Measurements from ENCODE around the gene PDZD2.
A peak's percentile ranks its signal among the peaks of the same experiment; 100 is the strongest.
"Not testable (repeated sequence)": the region's sequence is repeated elsewhere in the genome, so short reads cannot be mapped to it uniquely, and the experiment has no call there.

The PDZD2 gene

GRCh38 chr5:32072054-32072453 is 433.1 kb downstream of the PDZD2 start:
- TF ChIP-seq CTCF (IDR thresholded peaks at IDR 0.05) (no peak), ZFX (IDR thresholded peaks at IDR 0.05; ENCODE audit: borderline replicate concordance) (no peak)
- H3K27ac ChIP-seq, result no peak overlapping the region

GRCh38 chr5:32074401-32074800 is 435.5 kb downstream of the PDZD2 start:
- no peak for TF ChIP-seq ZFX (IDR thresholded peaks at IDR 0.05; ENCODE audit: borderline replicate concordance)
- TF ChIP-seq CTCF (IDR thresholded peaks at IDR 0.05), result no peak
- H3K27ac ChIP-seq, result no peak overlapping the region

- TF ChIP-seq CTCF (IDR thresholded peaks at IDR 0.05), result peak; percentile 91
- no peak for TF ChIP-seq ZFX (IDR thresholded peaks at IDR 0.05; ENCODE audit: borderline replicate concordance)
- no peak overlapping the region for H3K27ac ChIP-seq
Observed at GRCh38 chr5:32076699-32077695, 438.1 kb downstream of the PDZD2 start.

GRCh38 chr5:32078855-32079254 is 439.9 kb downstream of the PDZD2 start:
- not testable (repeated sequence) for H3K27ac ChIP-seq

GRCh38 chr5:32080565-32080964 is 441.6 kb downstream of the PDZD2 start:
- H3K27ac ChIP-seq, result not testable (repeated sequence)

GRCh38 chr5:32082701-32083100 is 443.8 kb downstream of the PDZD2 start:
- H3K27ac ChIP-seq, result no peak overlapping the region
- TF ChIP-seq CTCF (IDR thresholded peaks at IDR 0.05) (no peak), ZFX (IDR thresholded peaks at IDR 0.05; ENCODE audit: borderline replicate concordance) (no peak)

- no peak overlapping the region for H3K27ac ChIP-seq
- TF ChIP-seq ZFX (IDR thresholded peaks at IDR 0.05; ENCODE audit: borderline replicate concordance), result no peak
- TF ChIP-seq CTCF (IDR thresholded peaks at IDR 0.05), result no peak
Observed at GRCh38 chr5:32083981-32084430, 445.1 kb downstream of the PDZD2 start.

Data from 22Rv1 (cell line).